ENCODE results near the gene KIR2DL3.
"Not testable (repeated sequence)": the region's sequence is repeated elsewhere in the genome, so short reads cannot be mapped to it uniquely, and the experiment has no call there.

KIR2DL3 gene

DNA sequence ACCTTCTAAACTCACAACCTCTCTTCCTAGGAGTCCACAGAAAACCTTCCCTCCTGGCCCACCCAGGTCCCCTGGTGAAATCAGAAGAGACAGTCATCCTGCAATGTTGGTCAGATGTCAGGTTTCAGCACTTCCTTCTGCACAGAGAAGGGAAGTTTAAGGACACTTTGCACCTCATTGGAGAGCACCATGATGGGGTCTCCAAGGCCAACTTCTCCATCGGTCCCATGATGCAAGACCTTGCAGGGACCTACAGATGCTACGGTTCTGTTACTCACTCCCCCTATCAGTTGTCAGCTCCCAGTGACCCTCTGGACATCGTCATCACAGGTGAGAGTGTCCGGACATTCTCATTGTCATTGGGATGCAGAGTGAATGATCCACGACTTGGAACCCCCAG lies 3.6 kb downstream of the KIR2DL3 start:
- not testable (repeated sequence) for DNase-seq (ENCODE audit: low read depth in 2 of 2, low spot score in 1 of 2)

DNA sequence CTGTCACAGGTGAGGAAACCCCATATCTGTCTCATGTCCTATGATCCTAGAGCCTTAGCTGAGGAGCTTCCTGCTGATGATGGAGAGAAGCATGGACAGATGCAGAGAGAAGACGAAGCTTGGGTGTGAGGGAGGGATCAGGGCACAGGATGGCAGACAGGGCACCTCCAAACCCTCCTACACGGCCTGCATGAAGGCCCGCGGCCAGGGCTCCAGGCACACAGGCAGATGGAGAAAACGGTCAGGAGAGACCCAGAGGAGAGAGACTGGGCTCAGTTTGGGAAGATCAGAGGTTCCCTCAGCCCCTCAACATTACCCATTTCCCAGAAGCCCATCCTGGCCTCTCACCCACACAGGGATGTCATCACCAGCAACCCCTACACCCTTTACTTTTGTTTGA lies 5.8 kb downstream of the KIR2DL3 start:
- not testable (repeated sequence) for DNase-seq (ENCODE audit: low read depth in 2 of 2, low spot score in 1 of 2)

DNA sequence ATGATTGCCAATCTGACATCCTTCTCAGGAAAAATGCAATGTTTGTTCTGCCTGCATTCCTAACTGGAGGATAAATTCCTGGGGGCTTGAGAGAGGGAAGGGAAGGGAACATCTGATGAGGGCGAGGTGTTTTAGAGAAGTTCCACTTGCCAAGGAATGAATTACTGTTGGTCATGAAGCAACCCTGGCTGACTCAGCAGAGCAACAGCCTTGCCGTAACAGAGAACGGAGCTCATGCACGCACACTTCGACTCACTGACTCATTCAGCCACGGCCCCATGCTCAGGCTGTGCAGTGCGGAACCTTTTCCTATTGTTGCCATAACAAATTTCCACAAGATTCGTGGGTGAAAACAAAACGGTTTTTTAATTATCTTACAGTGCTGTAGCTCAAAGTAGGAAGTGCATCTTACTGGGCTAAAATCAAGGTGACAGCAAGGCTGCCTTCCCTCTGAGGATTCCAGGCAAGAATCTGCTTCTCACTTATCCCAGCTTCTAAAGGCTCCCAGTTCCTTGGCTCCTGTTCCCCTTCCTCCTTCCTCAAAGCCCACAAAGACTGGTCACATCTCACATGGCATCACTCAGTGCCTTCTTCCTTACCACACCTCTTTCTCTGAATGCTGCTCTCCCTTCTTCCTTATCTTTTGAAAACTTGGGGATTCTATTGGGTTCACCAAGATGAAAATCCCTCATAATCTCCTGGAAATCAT lies 9.5 kb downstream of the KIR2DL3 start:
- DNase-seq (ENCODE audit: low read depth in 2 of 2, low spot score in 1 of 2): not testable (repeated sequence)

DNA sequence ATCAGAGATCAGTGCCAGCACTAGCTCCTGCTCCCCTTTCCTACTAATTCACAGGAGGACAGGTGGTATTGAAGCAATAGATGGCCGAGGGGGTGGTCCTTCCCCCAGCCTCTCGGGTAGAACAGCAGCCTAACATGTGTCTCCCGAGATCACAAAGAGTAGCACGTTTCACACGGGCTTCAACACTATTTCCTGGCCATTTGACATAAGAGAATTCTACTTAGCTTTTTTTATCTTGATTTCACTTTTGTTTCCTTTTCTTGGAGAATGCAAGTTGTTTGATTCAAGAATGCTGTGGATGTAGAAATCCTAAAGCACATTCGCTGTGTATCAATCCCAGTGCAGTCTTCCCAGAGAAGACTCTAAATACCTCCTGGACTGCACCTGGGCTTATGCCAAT lies 12.0 kb downstream of the KIR2DL3 start:
- DNase-seq (ENCODE audit: low read depth in 2 of 2, low spot score in 1 of 2): not testable (repeated sequence)

DNA sequence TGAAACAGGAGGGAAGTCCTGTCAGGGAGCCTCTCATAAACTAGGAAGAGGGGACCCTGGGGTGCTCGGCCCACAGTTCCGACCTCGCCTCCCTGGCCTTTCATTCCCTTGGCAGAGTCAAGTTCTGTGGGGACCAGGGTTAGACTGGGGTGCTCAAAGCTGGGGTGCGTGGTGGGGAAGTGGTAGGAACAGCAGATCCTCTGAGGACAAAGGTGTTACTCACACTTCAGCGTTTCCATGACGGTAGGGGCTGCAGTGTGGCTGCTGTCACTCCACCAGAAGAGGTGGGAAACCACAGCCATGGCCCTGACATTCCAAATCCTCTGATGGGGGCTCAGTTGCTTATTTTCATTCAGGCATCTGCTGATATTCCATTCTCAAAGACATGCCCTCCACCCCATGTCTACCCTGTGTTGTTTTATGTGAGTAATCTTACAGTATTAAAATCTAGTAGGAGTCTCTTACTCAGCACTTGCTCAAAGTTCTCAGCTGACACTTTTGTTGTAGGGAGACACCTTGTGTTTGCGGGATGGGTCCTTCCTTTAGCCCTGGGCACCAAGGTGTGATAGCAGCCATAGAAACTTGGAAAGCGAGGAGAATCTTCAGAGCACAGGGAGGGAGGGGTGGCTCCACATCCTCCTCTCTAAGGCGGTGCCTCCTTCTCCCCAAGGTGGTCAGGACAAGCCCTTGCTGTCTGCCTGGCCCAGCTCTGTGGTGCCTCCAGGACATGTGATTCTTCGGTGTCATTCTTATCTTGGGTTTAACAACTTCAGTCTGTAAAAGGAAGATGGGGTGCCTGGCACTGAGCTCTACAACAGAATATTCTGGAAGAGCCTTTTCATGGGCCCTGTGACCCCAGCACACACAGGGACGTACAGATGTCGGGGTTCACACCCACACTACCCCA lies 18.1 kb downstream of the KIR2DL3 start:
- peak in 1 of 2 donors; percentile 4 for DNase-seq (ENCODE audit: low read depth in 2 of 2, low spot score in 1 of 2)

DNA sequence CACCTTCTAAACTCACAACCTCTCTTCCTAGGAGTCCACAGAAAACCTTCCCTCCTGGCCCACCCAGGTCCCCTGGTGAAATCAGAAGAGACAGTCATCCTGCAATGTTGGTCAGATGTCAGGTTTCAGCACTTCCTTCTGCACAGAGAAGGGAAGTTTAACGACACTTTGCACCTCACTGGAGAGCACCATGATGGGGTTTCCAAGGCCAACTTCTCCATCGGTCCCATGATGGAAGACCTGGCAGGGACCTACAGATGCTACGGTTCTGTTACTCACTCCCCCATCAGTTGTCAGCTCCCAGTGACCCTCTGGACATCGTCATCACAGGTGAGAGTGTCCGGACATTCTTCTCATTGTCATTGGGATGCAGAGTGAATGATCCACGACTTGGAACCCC lies 20.3 kb downstream of the KIR2DL3 start:
- DNase-seq (ENCODE audit: low read depth in 2 of 2, low spot score in 1 of 2): not testable (repeated sequence)

DNA sequence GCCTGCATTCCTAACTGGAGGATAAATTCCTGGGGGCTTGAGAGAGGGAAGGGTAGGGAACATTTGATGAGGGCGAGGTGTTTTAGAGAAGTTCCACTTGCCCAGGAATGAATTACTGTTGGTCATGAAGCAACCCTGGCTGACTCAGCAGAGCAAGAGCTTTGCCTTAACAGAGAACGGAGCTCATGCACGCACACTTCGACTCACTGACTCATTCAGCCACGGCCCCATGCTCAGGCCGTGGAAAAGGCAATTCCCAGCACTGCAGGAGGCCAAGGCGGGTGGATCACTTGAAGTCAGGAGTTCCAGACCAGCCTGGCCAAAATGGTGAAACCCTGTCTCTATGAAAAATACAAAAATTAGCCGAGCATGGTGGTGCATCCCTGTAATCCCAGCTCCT lies 25.9 kb downstream of the KIR2DL3 start:
- not testable (repeated sequence) for DNase-seq (ENCODE audit: low read depth in 2 of 2, low spot score in 1 of 2)

DNA sequence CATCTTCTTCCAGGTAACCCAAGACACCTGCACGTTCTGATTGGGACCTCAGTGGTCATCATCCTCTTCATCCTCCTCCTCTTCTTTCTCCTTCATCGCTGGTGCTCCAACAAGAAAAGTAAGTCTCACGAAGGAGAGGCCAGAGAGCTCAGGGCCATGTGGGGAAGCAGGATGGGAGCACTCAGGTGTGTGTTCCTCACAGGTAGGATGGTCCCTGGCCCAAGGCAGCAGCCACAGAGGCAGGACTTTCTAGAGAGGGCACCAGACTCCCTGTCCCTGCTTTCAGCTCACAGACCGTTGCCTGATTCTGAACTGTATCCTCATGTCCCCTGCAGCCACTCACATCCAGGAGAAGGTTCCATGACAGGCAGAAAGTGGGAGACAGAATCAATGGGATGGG lies 28.2 kb downstream of the KIR2DL3 start:
- not testable (repeated sequence) for DNase-seq (ENCODE audit: low read depth in 2 of 2, low spot score in 1 of 2)

DNA sequence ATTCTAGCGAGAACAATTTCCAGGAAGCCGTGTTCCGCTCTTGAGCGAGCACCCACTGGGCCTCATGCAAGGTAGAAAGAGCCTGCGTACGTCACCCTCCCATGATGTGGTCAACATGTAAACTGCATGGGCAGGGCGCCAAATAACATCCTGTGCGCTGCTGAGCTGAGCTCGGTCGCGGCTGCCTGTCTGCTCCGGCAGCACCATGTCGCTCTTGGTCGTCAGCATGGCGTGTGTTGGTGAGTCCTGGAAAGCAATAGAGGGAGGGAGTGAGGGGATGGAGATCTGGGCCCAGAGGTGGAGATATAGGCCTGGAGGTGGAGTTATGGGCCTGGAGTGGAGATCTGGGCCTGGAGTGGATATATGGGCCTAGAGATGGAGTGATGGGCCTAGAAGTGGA lies 31.3 kb downstream of the KIR2DL3 start, which contains the start of gene KIR2DL1:
Gene KIR2DL1 (plus strand): TSS at position 148 of the 400 bp plus-strand sequence. CDS start 58 bp downstream, at position 206.
- not testable (repeated sequence) for DNase-seq (ENCODE audit: low read depth in 2 of 2, low spot score in 1 of 2)

DNA sequence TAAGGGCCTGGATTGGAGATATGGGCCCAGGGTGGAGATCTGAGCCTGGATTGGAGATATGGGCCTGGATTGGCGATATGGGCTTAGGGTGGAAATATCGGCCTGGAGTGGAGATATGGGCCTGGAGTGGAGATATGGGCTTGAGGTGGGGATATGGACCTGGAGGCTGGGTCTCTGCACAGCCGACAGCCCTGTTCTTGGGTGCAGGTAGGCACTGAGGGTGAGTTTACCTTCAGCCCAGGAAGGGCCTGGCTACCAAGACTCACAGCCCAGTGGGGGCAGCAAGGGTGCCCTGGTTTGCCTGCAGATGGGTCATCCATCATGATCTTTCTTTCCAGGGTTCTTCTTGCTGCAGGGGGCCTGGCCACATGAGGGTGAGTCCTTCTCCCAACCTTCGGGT lies 32.2 kb downstream of the KIR2DL3 start:
- DNase-seq (ENCODE audit: low read depth in 2 of 2, low spot score in 1 of 2): not testable (repeated sequence)

DNA sequence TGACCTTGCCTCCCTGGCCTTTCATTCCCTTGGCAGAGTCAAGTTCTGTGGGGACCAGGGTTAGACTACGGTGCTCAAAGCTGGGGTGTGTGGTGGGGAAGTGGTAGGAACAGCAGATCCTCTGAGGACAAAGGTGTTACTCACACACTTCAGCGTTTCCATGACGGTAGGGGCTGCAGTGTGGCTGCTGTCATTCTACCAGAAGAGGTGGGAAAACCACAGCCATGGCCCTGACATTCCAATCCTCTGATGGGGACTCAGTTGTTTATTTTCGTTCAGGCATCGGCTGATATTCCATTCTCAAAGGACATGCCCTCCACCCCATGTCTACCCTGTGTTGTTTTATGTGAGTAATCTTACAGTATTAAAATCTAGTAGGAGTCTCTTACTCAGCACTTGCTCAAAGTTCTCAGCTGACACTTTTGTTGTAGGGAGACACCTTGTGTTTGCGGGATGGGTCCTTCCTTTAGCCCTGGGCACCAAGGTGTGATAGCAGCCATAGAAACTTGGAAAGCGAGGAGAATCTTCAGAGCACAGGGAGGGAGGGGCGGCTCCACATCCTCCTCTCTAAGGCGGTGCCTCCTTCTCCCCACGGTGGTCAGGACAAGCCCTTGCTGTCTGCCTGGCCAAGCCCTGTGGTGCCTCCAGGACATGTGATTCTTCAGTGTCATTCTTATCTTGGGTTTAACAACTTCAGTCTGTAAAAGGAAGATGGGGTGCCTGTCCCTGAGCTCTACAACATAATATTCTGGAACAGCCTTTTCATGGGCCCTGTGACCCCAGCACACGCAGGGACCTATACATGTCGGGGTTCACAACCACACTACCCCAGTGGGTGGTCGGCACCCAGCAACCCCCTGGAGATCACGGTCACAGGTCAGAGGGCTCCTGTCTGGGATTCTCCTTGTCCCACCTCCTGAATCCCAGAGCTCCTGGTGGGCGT lies 33.0 kb downstream of the KIR2DL3 start:
- peak in 1 of 2 donors; percentile 7 for DNase-seq (ENCODE audit: low read depth in 2 of 2, low spot score in 1 of 2)

DNA sequence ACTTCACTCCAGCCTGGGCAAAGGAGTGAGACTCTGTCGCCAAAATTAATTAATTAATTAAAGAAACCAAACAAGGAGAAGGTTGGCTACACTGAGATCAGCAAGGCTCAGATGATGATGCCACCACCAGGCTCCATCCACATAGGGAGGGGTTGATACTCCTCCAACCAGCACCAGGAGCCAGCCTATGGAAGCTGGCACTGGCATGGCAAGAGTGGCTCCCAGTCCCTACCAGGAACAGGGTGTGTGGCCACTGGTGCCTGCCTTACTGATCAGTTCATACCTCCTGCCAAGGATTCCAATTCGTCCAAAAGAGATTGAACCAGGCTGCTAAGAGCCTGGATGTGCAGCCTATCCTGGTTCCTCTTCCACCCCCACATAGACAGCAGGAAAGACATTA lies 34.4 kb downstream of the KIR2DL3 start:
- not testable (repeated sequence) for DNase-seq (ENCODE audit: low read depth in 2 of 2, low spot score in 1 of 2)

DNA sequence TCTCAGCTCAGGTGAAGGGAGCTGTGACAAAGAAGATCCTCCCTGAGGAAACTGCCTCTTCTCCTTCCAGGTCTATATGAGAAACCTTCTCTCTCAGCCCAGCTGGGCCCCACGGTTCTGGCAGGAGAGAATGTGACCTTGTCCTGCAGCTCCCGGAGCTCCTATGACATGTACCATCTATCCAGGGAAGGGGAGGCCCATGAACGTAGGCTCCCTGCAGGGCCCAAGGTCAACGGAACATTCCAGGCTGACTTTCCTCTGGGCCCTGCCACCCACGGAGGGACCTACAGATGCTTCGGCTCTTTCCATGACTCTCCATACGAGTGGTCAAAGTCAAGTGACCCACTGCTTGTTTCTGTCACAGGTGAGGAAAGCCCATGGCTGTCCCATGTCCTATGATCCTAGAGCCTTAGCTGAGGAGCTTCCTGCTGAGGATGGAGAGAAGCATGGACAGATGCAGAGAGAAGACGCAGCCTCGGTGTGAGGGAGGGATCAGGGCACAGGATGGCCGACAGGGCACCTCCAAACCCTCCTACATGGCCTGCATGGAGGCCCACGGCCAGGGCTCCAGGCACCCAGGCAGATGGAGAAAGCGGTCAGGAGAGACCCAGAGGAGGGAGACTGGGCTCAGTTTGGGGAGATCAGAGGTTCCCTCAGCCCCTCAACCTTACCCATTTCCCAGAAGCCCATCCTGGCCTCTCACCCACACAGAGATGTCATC lies 36.9 kb downstream of the KIR2DL3 start:
- not testable (repeated sequence) for DNase-seq (ENCODE audit: low read depth in 2 of 2, low spot score in 1 of 2)

DNA sequence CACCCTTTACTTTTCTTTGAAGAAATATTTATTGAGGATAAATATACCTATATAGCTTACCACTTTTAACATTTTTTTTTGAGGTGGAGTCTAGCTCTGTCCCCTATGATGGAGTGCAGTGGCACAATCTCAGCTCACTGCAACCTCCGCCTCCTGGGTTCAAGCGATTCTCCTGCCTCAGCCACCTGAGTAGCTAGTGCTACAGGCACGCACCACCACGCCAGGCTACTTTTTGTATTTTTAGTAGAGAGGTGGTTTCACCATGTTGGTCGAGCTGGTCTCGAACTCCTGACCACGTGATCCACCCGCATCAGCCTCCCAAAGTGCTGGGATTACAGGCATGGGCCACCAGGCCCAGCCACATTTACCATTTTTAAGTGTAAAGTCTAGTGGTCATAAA lies 37.5 kb downstream of the KIR2DL3 start:
- DNase-seq (ENCODE audit: low read depth in 2 of 2, low spot score in 1 of 2): not testable (repeated sequence)

DNA sequence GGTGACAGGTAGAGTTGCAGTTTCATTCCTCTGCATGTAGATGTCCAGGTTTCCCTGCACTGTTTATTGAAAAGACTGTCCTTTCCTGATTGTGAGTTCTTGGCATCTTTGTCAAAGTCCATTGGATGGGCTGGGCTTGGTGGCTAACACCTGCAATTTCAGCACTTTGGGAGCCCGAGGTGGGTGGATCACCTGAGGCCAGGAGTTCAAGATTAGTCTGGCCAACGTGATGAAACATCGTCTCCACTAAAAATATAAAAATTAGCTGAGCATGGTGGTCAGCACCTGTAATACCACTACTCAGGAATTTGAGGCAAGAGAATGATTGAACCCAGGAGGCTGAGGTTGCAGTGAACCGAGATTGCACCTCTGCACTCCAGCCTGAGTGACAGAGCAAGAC lies 39.5 kb downstream of the KIR2DL3 start:
- DNase-seq (ENCODE audit: low read depth in 2 of 2, low spot score in 1 of 2): not testable (repeated sequence)

DNA sequence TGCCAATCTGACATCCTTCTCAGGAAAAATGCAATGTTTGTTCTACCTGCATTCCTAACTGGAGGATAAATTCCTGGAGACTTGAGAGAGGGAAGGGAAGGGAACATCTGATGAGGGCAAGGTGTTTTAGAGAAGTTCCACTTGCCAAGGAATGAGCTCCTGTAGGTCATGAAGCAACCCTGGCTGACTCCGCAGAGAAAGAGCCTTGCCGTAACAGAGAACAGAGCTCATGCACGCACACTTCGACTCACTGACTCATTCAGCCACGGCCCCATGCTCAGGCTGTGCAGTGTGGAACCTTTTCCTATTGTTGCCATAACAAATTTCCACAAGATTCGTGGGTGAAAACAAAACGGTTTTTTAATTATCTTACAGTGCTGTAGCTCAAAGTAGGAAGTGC lies 40.6 kb downstream of the KIR2DL3 start:
- not testable (repeated sequence) for DNase-seq (ENCODE audit: low read depth in 2 of 2, low spot score in 1 of 2)

DNA sequence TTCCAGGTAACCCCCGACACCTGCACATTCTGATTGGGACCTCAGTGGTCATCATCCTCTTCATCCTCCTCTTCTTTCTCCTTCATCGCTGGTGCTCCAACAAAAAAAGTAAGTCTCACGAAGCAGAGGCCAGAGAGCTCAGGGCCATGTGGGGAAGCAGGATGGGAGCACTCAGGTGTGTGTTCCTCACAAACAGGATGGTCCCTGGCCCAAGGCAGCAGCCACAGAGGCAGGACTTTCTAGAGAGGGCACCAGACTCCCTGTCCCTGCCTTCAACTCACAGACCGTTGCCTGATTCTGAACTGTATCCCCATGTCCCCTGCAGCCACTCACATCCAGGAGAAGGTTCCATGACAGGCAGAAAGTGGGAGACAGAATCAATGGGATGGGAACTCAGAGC lies 44.6 kb downstream of the KIR2DL3 start:
- not testable (repeated sequence) for DNase-seq (ENCODE audit: low read depth in 2 of 2, low spot score in 1 of 2)

DNA sequence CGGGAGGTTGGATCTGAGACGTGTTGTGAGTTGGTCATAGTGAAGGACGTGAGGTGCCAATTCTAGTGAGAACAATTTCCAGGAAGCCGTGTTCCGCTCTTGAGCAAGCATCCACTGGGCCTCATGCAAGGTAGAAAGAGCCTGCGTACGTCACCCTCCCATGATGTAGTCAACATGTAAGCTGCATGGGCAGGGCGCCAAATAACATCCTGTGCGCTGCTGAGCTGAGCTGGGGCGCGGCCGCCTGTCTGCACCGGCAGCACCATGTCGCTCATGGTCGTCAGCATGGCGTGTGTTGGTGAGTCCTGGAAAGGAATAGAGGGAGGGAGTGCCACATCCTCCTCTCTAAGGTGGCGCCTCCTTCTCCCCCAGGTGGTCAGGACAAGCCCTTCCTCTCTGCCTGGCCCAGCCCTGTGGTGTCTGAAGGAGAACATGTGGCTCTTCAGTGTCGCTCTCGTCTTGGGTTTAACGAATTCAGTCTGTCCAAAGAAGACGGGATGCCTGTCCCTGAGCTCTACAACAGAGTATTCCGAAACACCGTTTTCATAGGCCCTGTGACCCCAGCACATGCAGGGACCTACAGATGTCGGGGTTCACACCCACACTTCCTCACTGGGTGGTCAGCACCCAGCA lies 47.9 kb downstream of the KIR2DL3 start:
- not testable (repeated sequence) for DNase-seq (ENCODE audit: low read depth in 2 of 2, low spot score in 1 of 2)

DNA sequence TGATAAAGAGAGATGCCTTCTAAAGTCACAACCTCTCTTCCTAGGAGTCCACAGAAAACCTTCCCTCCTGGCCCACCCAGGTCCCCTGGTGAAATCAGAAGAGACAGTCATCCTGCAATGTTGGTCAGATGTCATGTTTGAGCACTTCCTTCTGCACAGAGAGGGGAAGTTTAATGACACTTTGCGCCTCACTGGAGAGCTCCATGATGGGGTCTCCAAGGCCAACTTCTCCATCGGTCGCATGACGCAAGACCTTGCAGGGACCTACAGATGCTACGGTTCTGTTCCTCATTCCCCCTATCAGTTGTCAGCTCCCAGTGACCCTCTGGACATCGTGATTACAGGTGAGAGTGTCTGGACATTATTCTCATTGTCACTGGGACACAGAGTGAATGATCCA lies 49.8 kb downstream of the KIR2DL3 start:
- DNase-seq (ENCODE audit: low read depth in 2 of 2, low spot score in 1 of 2): not testable (repeated sequence)

DNA sequence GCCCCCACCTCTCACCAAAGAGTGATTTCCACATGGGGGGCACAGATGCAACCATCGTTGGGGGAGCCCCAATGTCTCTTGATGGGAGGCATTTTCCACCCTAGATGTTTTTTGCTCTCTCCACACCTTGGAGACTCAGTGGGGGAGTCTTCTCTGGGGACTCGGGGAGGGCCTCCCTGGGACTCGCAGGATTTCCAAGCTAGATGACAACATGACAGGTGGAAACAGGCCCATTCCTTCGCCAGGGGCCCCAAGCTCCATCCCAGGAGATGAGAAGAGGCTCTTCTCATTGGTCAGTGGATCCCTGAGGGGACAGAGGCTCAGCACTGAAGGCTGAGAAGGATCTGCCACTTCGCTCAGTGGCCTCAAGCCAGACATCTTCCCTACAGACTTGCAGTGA lies 52.4 kb downstream of the KIR2DL3 start:
- DNase-seq (ENCODE audit: low read depth in 2 of 2, low spot score in 1 of 2): no peak
